Measurements from ENCODE around the gene SLC7A6. TPM values are rescaled to one million over a fixed set of nuclear protein-coding genes. Genes with fewer than 3 reads are reported as not detected.

Gene SLC7A6
- total and polyA plus RNA-seq, 2 of the 8 experiments (the other 6 are each of a cell fraction or from before 2014, with no cell fraction given): 28.0 to 37.8 TPM

GRCh38 chr16:68246121-68246520 lies 18.2 kb upstream of the SLC7A6 start (continued):
- no peak for TF ChIP-seq KDM4A (IDR thresholded peaks at IDR 0.05; ENCODE audit: low read depth, low read length, severe bottlenecking)
